Measurements from ENCODE around the gene PGM5.
"Not testable (repeated sequence)": the region's sequence is repeated elsewhere in the genome, so short reads cannot be mapped to it uniquely, and the experiment has no call there.

PGM5 gene

GRCh38 chr9:68336639-68337339 is 19.6 kb upstream of the PGM5 start:
- not testable (repeated sequence) for H3K27ac ChIP-seq (ENCODE audit: low read depth, low read length); H3K36me3 ChIP-seq (ENCODE audit: insufficient read depth, low read length); H2AFZ ChIP-seq (ENCODE audit: low read length, unreplicated experiment); H3K79me2 ChIP-seq (ENCODE audit: control insufficient read depth, insufficient read depth, low read length, unreplicated experiment); H3K27me3 ChIP-seq (ENCODE audit: insufficient read depth, low read length); H3K4me3 ChIP-seq (ENCODE audit: low read depth, low read length); H3K4me1 ChIP-seq (ENCODE audit: control insufficient read depth, insufficient read depth, low read length, unreplicated experiment)

- H3K4me1 ChIP-seq (ENCODE audit: control insufficient read depth, insufficient read depth, low read length, unreplicated experiment); H3K4me3 ChIP-seq (ENCODE audit: low read depth, low read length); H3K27me3 ChIP-seq (ENCODE audit: insufficient read depth, low read length); H3K36me3 ChIP-seq (ENCODE audit: insufficient read depth, low read length); H3K27ac ChIP-seq (ENCODE audit: low read depth, low read length); H2AFZ ChIP-seq (ENCODE audit: low read length, unreplicated experiment); H3K79me2 ChIP-seq (ENCODE audit: control insufficient read depth, insufficient read depth, low read length, unreplicated experiment): not testable (repeated sequence)
These were observed 18.4 kb upstream of the PGM5 start for GRCh38 chr9:68338000-68338399.

- not testable (repeated sequence) for H3K4me1 ChIP-seq (ENCODE audit: control insufficient read depth, insufficient read depth, low read length, unreplicated experiment); H3K27me3 ChIP-seq (ENCODE audit: insufficient read depth, low read length); H2AFZ ChIP-seq (ENCODE audit: low read length, unreplicated experiment); H3K27ac ChIP-seq (ENCODE audit: low read depth, low read length); H3K4me3 ChIP-seq (ENCODE audit: low read depth, low read length); H3K79me2 ChIP-seq (ENCODE audit: control insufficient read depth, insufficient read depth, low read length, unreplicated experiment); H3K36me3 ChIP-seq (ENCODE audit: insufficient read depth, low read length)
These were observed 14.0 kb upstream of the PGM5 start for GRCh38 chr9:68342265-68343025.

GRCh38 chr9:68343242-68343641 is 13.2 kb upstream of the PGM5 start:
- not testable (repeated sequence) for H3K4me3 ChIP-seq (ENCODE audit: low read depth, low read length); H3K27me3 ChIP-seq (ENCODE audit: insufficient read depth, low read length); H3K36me3 ChIP-seq (ENCODE audit: insufficient read depth, low read length); H3K27ac ChIP-seq (ENCODE audit: low read depth, low read length); H3K4me1 ChIP-seq (ENCODE audit: control insufficient read depth, insufficient read depth, low read length, unreplicated experiment); H3K79me2 ChIP-seq (ENCODE audit: control insufficient read depth, insufficient read depth, low read length, unreplicated experiment); H2AFZ ChIP-seq (ENCODE audit: low read length, unreplicated experiment)

DNA sequence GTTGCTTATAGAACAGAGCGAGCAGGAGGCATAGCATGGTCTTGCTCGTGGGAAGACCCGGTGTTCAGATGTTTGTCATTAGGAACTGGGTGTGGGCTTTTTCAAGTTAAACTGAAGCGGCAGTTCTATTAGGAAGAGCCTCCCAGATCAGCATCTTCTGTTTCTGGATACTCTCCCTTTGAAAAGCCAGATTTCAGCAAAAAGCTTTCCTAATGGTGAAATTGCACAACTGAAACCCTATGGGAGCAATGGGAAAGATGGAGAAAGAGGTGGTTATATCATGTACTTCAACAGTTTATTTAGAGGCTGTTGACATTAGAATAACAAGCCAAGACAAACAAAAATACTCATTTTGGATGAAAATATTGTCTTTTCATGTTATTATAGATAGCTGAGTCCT is 12.4 kb upstream of the PGM5 start:
- H3K79me2 ChIP-seq (ENCODE audit: control insufficient read depth, insufficient read depth, low read length, unreplicated experiment); H3K4me3 ChIP-seq (ENCODE audit: low read depth, low read length); H3K36me3 ChIP-seq (ENCODE audit: insufficient read depth, low read length); H3K27ac ChIP-seq (ENCODE audit: low read depth, low read length); H3K27me3 ChIP-seq (ENCODE audit: insufficient read depth, low read length); H3K4me1 ChIP-seq (ENCODE audit: control insufficient read depth, insufficient read depth, low read length, unreplicated experiment); H2AFZ ChIP-seq (ENCODE audit: low read length, unreplicated experiment): not testable (repeated sequence)

- H3K36me3 ChIP-seq (ENCODE audit: insufficient read depth, low read length); H3K4me3 ChIP-seq (ENCODE audit: low read depth, low read length); H3K27ac ChIP-seq (ENCODE audit: low read depth, low read length); H2AFZ ChIP-seq (ENCODE audit: low read length, unreplicated experiment); H3K27me3 ChIP-seq (ENCODE audit: insufficient read depth, low read length); H3K79me2 ChIP-seq (ENCODE audit: control insufficient read depth, insufficient read depth, low read length, unreplicated experiment); H3K4me1 ChIP-seq (ENCODE audit: control insufficient read depth, insufficient read depth, low read length, unreplicated experiment): not testable (repeated sequence)
These were observed 4.7 kb upstream of the PGM5 start for GRCh38 chr9:68351689-68352088.

GRCh38 chr9:68355993-68356379 is 425 bp upstream of the PGM5 start:
- H2AFZ ChIP-seq (ENCODE audit: low read length, unreplicated experiment), result not testable (repeated sequence)
- H3K27me3 ChIP-seq (ENCODE audit: insufficient read depth, low read length), result peaks cover 11% of the 10 kb centered on the region

DNA sequence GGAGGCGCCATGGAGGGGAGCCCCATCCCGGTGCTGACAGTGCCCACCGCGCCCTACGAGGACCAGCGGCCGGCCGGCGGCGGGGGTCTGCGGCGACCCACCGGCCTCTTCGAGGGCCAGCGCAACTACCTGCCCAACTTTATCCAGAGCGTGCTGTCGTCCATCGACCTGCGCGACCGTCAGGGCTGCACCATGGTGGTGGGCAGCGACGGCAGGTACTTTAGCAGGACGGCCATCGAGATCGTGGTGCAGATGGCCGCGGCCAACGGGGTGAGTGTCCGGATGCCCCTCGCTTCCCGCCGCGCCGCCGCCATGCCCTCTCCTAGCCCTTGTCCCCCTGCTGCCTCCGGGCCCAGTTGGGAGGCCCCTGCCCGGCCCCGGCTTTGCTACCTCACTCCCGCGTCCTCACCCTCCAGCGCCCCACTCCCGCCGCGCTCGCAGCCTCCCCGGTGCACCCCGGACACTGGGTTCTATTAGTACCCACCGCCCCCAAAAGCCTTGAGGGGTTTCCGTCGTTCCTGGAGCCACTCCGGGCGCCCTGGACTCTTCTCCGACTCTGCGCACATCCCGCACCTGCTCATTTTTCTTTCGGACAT is 806 bp downstream of the PGM5 start:
- not testable (repeated sequence) for H2AFZ ChIP-seq (ENCODE audit: low read length, unreplicated experiment); H3K4me1 ChIP-seq (ENCODE audit: control insufficient read depth, insufficient read depth, low read length, unreplicated experiment); H3K79me2 ChIP-seq (ENCODE audit: control insufficient read depth, insufficient read depth, low read length, unreplicated experiment); H3K27ac ChIP-seq (ENCODE audit: low read depth, low read length); H3K36me3 ChIP-seq (ENCODE audit: insufficient read depth, low read length)
- Histone ChIP-seq H3K4me3 (ENCODE audit: low read depth, low read length) (peak overlapping the region; percentile 67), H3K27me3 (ENCODE audit: insufficient read depth, low read length) (peaks cover 11% of the 10 kb centered on the region)

More at GRCh38 chr9:68355993-68356379, 425 bp upstream of the PGM5 start:
- not testable (repeated sequence) for H3K27ac ChIP-seq (ENCODE audit: low read depth, low read length); H3K36me3 ChIP-seq (ENCODE audit: insufficient read depth, low read length); H3K4me1 ChIP-seq (ENCODE audit: control insufficient read depth, insufficient read depth, low read length, unreplicated experiment); H3K4me3 ChIP-seq (ENCODE audit: low read depth, low read length); H3K79me2 ChIP-seq (ENCODE audit: control insufficient read depth, insufficient read depth, low read length, unreplicated experiment)

GRCh38 chr9:68366933-68367547 is 10.6 kb downstream of the PGM5 start:
- not testable (repeated sequence) for H3K4me1 ChIP-seq (ENCODE audit: control insufficient read depth, insufficient read depth, low read length, unreplicated experiment); H3K27ac ChIP-seq (ENCODE audit: low read depth, low read length); H2AFZ ChIP-seq (ENCODE audit: low read length, unreplicated experiment); H3K27me3 ChIP-seq (ENCODE audit: insufficient read depth, low read length); H3K4me3 ChIP-seq (ENCODE audit: low read depth, low read length); H3K79me2 ChIP-seq (ENCODE audit: control insufficient read depth, insufficient read depth, low read length, unreplicated experiment); H3K36me3 ChIP-seq (ENCODE audit: insufficient read depth, low read length)

DNA sequence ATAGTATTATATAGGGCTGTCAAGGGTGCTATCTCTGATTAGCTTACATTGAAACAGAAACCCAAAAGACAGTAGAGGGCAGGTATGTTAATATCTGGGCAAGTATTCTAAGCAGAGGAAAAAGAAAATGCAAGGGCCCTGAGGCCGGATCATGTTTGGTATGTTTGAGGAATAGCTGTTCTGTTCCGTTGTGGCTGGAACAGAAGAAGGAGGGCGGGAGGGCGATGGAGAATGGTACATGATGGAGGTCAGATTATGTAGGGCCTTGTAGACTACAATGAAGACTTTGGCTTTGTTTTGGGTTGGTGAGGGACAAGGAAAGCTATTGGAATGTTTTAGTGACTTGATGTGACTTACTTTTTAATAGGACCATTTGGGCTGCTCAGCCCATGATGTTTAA is 19.4 kb downstream of the PGM5 start:
- not testable (repeated sequence) for H3K4me1 ChIP-seq (ENCODE audit: control insufficient read depth, insufficient read depth, low read length, unreplicated experiment); H3K36me3 ChIP-seq (ENCODE audit: insufficient read depth, low read length); H3K27ac ChIP-seq (ENCODE audit: low read depth, low read length); H3K4me3 ChIP-seq (ENCODE audit: low read depth, low read length); H2AFZ ChIP-seq (ENCODE audit: low read length, unreplicated experiment); H3K79me2 ChIP-seq (ENCODE audit: control insufficient read depth, insufficient read depth, low read length, unreplicated experiment); H3K27me3 ChIP-seq (ENCODE audit: insufficient read depth, low read length)

GRCh38 chr9:68377723-68378122 is 21.3 kb downstream of the PGM5 start:
- not testable (repeated sequence) for H3K36me3 ChIP-seq (ENCODE audit: insufficient read depth, low read length); H3K79me2 ChIP-seq (ENCODE audit: control insufficient read depth, insufficient read depth, low read length, unreplicated experiment); H2AFZ ChIP-seq (ENCODE audit: low read length, unreplicated experiment); H3K4me3 ChIP-seq (ENCODE audit: low read depth, low read length); H3K4me1 ChIP-seq (ENCODE audit: control insufficient read depth, insufficient read depth, low read length, unreplicated experiment); H3K27me3 ChIP-seq (ENCODE audit: insufficient read depth, low read length); H3K27ac ChIP-seq (ENCODE audit: low read depth, low read length)
